Left renal cortex interstitium (tissue), 4 donors: Measurements from ENCODE around the gene KIAA0753. TPM values are rescaled to one million over a fixed set of nuclear protein-coding genes. Genes with fewer than 3 reads are reported as not detected.
"Not testable (repeated sequence)": the region's sequence is repeated elsewhere in the genome, so short reads cannot be mapped to it uniquely, and the experiment has no call there.

Experiments used
- DNase-seq, 4 donors: peaks; one replicate each; pipeline ENCODE4 v3.0.0-alpha.2; 2013; ENCODE audit warnings: low read depth in 4 of 4, low spot score in 2 of 4, missing footprints in 1 of 4
- polyA plus RNA-seq, 4 donors: library from polyadenylated mRNA; unstranded; fragments of 120-200 nt; gene quantifications; one replicate each; pipeline ENCODE4 v1.2.1, GENCODE V29; 2013; ENCODE audit not compliant: insufficient read length in 4 of 4

Gene KIAA0753
- polyA plus RNA-seq, 4 donors = 25.3 to 42.2 (median 37.9) TPM

- DNase-seq = no peak
These were observed 66.4 kb downstream of the KIAA0753 start for GRCh38 chr17:6573982-6574686.

GRCh38 chr17:6573495-6573894, 67.0 kb downstream of the KIAA0753 start:
- DNase-seq = not testable (repeated sequence)

GRCh38 chr17:6572972-6573370, 67.5 kb downstream of the KIAA0753 start:
- DNase-seq = no peak

GRCh38 chr17:6571452-6571781, 69.1 kb downstream of the KIAA0753 start:
- DNase-seq = no peak

GRCh38 chr17:6570731-6571451, 69.6 kb downstream of the KIAA0753 start:
- DNase-seq = no peak

- DNase-seq = peak in 1 of 4 donors; percentile 56
These were observed 70.9 kb downstream of the KIAA0753 start for GRCh38 chr17:6569370-6570285.

- DNase-seq = no peak
These were observed 72.2 kb downstream of the KIAA0753 start for GRCh38 chr17:6568184-6568758.

GRCh38 chr17:6567528-6568183, 72.9 kb downstream of the KIAA0753 start:
- DNase-seq = no peak

GRCh38 chr17:6561446-6561845, 79.1 kb downstream of the KIAA0753 start:
- DNase-seq = no peak

- DNase-seq = no peak
These were observed 80.0 kb downstream of the KIAA0753 start for GRCh38 chr17:6560496-6560895.

GRCh38 chr17:6559753-6560215, 80.7 kb downstream of the KIAA0753 start:
- no peak for DNase-seq

- DNase-seq = peak in 1 of 4 donors; percentile 75
These were observed 81.4 kb downstream of the KIAA0753 start for GRCh38 chr17:6558932-6559752.

GRCh38 chr17:6558276-6558675, 82.2 kb downstream of the KIAA0753 start:
- no peak for DNase-seq

- DNase-seq = no peak
These were observed 83.5 kb downstream of the KIAA0753 start for GRCh38 chr17:6557040-6557438.

GRCh38 chr17:6556121-6557039, 84.1 kb downstream of the KIAA0753 start, which contains the start of gene PITPNM3:
PITPNM3 (minus strand) TSS chr17:6556555; CDS start chr17:6556406, 149 bp downstream.
- no peak for DNase-seq

- no peak for DNase-seq
These were observed 85.0 kb downstream of the KIAA0753 start for GRCh38 chr17:6555331-6556120.

GRCh38 chr17:6554871-6555330, 85.6 kb downstream of the KIAA0753 start:
- DNase-seq = no peak
